GM12864 (cell line): ENCODE results near the gene MEF2D.

Source experiments
- DNase-seq: peaks from one replicate; pipeline ENCODE4 v3.0.0-alpha.2; 2011; ENCODE audit warnings: low read depth
- H3K4me3 ChIP-seq: 2 replicates; pipeline ENCODE4 v1.5.1; 2011; ENCODE audit warnings: mild to moderate bottlenecking, low read depth, low read length, control low read depth
- CTCF ChIP-seq: IDR thresholded peaks from 2 replicates; pipeline ENCODE4 v1.5.1; 2011; ENCODE audit warnings: low read depth, mild to moderate bottlenecking, moderate library complexity, low read length, control low read depth, inconsistent platforms; ENCODE audit errors: missing control alignments

Gene MEF2D

GRCh38 chr1:156456625-156457465 is 43.7 kb downstream of the MEF2D start:
- DNase-seq = peak; percentile 93
- H3K4me3 ChIP-seq = peak overlapping the region; percentile 71
- no peak for TF ChIP-seq CTCF

GRCh38 chr1:156455362-156455761 is 45.2 kb downstream of the MEF2D start:
- DNase-seq = no peak
- H3K4me3 ChIP-seq = no peak overlapping the region
- TF ChIP-seq CTCF = no peak

- no peak for DNase-seq
- H3K4me3 ChIP-seq = no peak overlapping the region
- TF ChIP-seq CTCF = no peak
Measured at GRCh38 chr1:156452907-156453306, 47.7 kb downstream of the MEF2D start.

GRCh38 chr1:156451505-156452160 is 48.9 kb downstream of the MEF2D start:
- no peak for DNase-seq
- no peak overlapping the region for H3K4me3 ChIP-seq
- no peak for TF ChIP-seq CTCF

GRCh38 chr1:156448134-156448967 is 52.2 kb downstream of the MEF2D start:
- no peak overlapping the region for H3K4me3 ChIP-seq
- DNase-seq = no peak
- TF ChIP-seq CTCF = no peak

GRCh38 chr1:156445789-156446263 is 54.7 kb downstream of the MEF2D start:
- TF ChIP-seq CTCF = peak; percentile 98
- peak; percentile 27 for DNase-seq

More at GRCh38 chr1:156445789-156446263, 54.7 kb downstream of the MEF2D start:
- H3K4me3 ChIP-seq = no peak overlapping the region
